ENCODE measurements around the gene CRLF2. TPM values are rescaled to one million over a fixed set of nuclear protein-coding genes. Genes with fewer than 3 reads are reported as not detected.
"Not testable (repeated sequence)": the region's sequence is repeated elsewhere in the genome, so short reads cannot be mapped to it uniquely, and the experiment has no call there.

Gene CRLF2
- total and polyA plus RNA-seq, 10 of the 15 experiments (the other 5 are each of a cell fraction or from before 2014, with no cell fraction given), result 2.7 to 7.2 (median 4.5) TPM

DNA sequence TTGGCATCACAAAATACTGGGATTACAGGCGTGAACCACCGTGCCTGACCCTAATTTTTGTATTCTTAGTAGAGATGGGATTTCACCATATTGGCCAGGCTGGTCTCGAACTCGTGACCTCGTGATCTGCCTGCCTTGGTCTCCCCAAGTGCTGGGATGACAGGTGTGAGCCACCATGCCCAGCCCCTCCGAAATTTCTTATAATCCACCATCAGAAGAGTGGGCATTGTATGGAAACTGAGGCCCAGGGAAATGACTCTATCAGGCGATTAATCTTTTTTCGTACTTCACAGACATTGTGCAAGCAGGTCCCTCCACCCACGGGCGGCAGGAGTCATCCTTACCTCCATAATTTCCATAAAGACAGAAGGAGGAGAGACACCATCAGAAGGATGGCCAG, 16.0 kb downstream of the CRLF2 start (continued):
- TF ChIP-seq, protein P1, sequence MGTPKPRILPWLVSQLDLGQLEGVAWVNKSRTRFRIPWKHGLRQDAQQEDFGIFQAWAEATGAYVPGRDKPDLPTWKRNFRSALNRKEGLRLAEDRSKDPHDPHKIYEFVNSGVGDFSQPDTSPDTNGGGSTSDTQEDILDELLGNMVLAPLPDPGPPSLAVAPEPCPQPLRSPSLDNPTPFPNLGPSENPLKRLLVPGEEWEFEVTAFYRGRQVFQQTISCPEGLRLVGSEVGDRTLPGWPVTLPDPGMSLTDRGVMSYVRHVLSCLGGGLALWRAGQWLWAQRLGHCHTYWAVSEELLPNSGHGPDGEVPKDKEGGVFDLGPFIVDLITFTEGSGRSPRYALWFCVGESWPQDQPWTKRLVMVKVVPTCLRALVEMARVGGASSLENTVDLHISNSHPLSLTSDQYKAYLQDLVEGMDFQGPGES (IDR thresholded peaks at IDR 0.05), result no peak

DNA sequence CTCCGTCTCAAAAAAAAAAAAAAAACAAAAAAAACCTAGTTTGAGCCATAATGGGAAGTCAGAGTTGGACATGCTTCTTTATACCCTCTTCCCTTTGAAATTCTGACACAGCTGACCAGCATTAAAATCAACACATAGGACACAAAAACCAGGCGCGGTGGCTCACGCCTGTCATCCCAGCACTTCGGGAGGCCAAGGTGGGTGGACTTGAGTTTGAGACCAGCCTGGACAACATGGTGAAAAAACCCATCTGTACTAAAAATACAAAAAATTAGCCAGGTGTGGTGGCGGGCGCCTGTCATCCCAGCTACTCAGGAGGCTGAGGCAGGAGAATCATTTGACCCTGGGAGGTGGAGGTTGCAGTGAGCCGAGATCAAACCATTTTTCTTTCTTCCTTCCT, 20.3 kb downstream of the CRLF2 start:
- in situ Hi-C loops (cut with MboI); H3K27me3 ChIP-seq (replicated peaks in 1 of 2; ENCODE audit: control insufficient read depth in 2 of 2, insufficient read depth in 2 of 2, low read length in 1 of 2); H2AFZ ChIP-seq (ENCODE audit: control insufficient read depth, low read depth, low read length); CTCF ChIA-PET; ATAC-seq; POLR2A ChIA-PET; FAIRE-seq; H3K4me2 ChIP-seq (ENCODE audit: control insufficient read depth, insufficient read depth); SMC1A ChIA-PET (ENCODE audit: uncharacterized antibody, unreplicated experiment); H3K36me3 ChIP-seq (ENCODE audit: control insufficient read depth in 2 of 2, insufficient read depth in 2 of 2, low read length in 1 of 2); H3K4me1 ChIP-seq (ENCODE audit: control insufficient read depth, insufficient read depth, low read length); H3K27ac ChIP-seq (ENCODE audit: control insufficient read depth, insufficient read depth); H3K9me3 ChIP-seq (replicated peaks; ENCODE audit: control insufficient read depth, insufficient read depth, low read length); H3K9ac ChIP-seq (ENCODE audit: control insufficient read depth, insufficient read depth, low read length); H3K4me3 ChIP-seq; H4K20me1 ChIP-seq (ENCODE audit: control insufficient read depth, insufficient read depth); intact Hi-C loops (cut with micrococcal nuclease; ENCODE audit: unreplicated experiment); H3K79me2 ChIP-seq (ENCODE audit: control insufficient read depth, insufficient read depth, low read length); DNase-seq (ENCODE audit: low read depth, low spot score); RAD21 ChIA-PET (ENCODE audit: unreplicated experiment); BruUV-seq (replicated peaks): not testable (repeated sequence)
- WGBS (ENCODE audit: insufficient coverage, insufficient replicate concordance, low lambda C conversion rate, missing lambda C conversion rate), result 89% methylated on average over 7 of the region's 8 CpGs

DNA sequence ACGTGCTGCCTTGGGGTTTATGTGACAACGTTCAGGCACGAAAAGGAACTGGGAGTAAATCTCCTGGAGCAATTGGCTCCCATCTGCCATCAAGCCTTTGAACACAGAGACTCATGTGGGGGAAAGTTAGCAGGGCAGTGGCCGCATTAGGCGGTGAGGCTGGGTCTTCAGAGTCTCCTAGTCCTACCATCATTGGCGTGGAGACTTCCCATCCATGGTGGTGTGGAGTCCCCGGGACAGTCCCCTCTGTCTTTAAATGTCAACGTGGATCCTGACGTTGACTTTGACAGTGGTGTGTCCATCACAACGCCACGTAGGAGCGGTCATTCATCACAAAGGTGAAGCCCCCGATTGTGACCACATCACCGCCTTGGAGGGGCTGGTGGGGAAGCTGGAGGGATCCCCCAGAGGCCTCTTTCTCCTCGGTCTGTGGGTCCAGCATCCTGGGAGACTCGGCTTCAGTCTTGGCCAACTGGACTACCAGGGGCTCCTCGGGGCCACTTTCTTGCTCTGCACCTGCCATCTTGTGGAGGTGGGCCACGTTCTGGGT, 21.8 kb downstream of the CRLF2 start:
- H3K4me2 ChIP-seq (ENCODE audit: control insufficient read depth, insufficient read depth), result no peak overlapping the region
- ATAC-seq (no peak), FAIRE-seq (no peak), DNase-seq (ENCODE audit: low read depth, low spot score) (no peak)
- 37% methylated on average over 18 of the region's 18 CpGs for WGBS (ENCODE audit: insufficient coverage, insufficient replicate concordance, low lambda C conversion rate, missing lambda C conversion rate)
- intact Hi-C loops (cut with micrococcal nuclease; ENCODE audit: unreplicated experiment) (no loop called here), in situ Hi-C loops (cut with MboI) (no loop called here)
- ChIA-PET RAD21 (ENCODE audit: unreplicated experiment) (no interaction called here), SMC1A (ENCODE audit: uncharacterized antibody, unreplicated experiment) (no interaction called here), POLR2A (no interaction called here), CTCF (no interaction called here)
- H4K20me1 ChIP-seq (ENCODE audit: control insufficient read depth, insufficient read depth), result no peaks in the 10 kb centered on the region
- H3K4me1 ChIP-seq (ENCODE audit: control insufficient read depth, insufficient read depth, low read length), result no peaks in the 10 kb centered on the region
- H3K9me3 ChIP-seq (replicated peaks; ENCODE audit: control insufficient read depth, insufficient read depth, low read length), result no peaks in the 10 kb centered on the region
- H3K79me2 ChIP-seq (ENCODE audit: control insufficient read depth, insufficient read depth, low read length), result no peaks in the 10 kb centered on the region
- H3K27ac ChIP-seq (ENCODE audit: control insufficient read depth, insufficient read depth), result no peak overlapping the region
- H3K9ac ChIP-seq (ENCODE audit: control insufficient read depth, insufficient read depth, low read length), result no peak overlapping the region
- H2AFZ ChIP-seq (ENCODE audit: control insufficient read depth, low read depth, low read length), result no peak overlapping the region
- H3K4me3 ChIP-seq, result no peak overlapping the region
- BruUV-seq (replicated peaks), result no TSS peak
- TF ChIP-seq RAD51 (IDR thresholded peaks at IDR 0.05) (no peak), BACH1 (IDR thresholded peaks at IDR 0.05; ENCODE audit: borderline replicate concordance) (no peak)
- TF ChIP-seq, protein P2, sequence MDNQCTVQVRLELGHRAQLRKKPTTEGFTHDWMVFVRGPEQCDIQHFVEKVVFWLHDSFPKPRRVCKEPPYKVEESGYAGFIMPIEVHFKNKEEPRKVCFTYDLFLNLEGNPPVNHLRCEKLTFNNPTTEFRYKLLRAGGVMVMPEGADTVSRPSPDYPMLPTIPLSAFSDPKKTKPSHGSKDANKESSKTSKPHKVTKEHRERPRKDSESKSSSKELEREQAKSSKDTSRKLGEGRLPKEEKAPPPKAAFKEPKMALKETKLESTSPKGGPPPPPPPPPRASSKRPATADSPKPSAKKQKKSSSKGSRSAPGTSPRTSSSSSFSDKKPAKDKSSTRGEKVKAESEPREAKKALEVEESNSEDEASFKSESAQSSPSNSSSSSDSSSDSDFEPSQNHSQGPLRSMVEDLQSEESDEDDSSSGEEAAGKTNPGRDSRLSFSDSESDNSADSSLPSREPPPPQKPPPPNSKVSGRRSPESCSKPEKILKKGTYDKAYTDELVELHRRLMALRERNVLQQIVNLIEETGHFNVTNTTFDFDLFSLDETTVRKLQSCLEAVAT (IDR thresholded peaks at IDR 0.05), result no peak
- H3K36me3 ChIP-seq (ENCODE audit: control insufficient read depth in 2 of 2, insufficient read depth in 2 of 2, low read length in 1 of 2), result no peaks in the 10 kb centered on the region
- no peaks in the 10 kb centered on the region for H3K27me3 ChIP-seq (replicated peaks in 1 of 2; ENCODE audit: control insufficient read depth in 2 of 2, insufficient read depth in 2 of 2, low read length in 1 of 2)

Measured in GM12878 (cell line).